WTC11 (cell line): Measurements from ENCODE around the gene NDUFS1.

Experiments
- CBFB ChIP-seq: sonication (generic); formaldehyde crosslinking; IDR thresholded peaks from 2 replicates; pipeline ENCODE4 v1.8.1; 2022; ENCODE audit warnings: mild to moderate bottlenecking, low read depth, missing genetic modification reagents
- FOXK1 ChIP-seq: sonication (generic); formaldehyde crosslinking; IDR thresholded peaks from 2 replicates; pipeline ENCODE4 v1.8.0; 2022; ENCODE audit warnings: mild to moderate bottlenecking, moderate library complexity, missing genetic modification reagents
- RELA ChIP-seq: sonication (generic); formaldehyde crosslinking; IDR thresholded peaks from 2 replicates; pipeline ENCODE4 v1.8.1; 2022; ENCODE audit warnings: missing genetic modification reagents, mild to moderate bottlenecking, borderline replicate concordance
- ZNF263 ChIP-seq: sonication (generic); formaldehyde crosslinking; IDR thresholded peaks from 2 replicates; pipeline ENCODE4 v1.8.1; 2022; ENCODE audit warnings: low read depth, mild to moderate bottlenecking, moderate library complexity, missing genetic modification reagents
- TF ChIP-seq, protein P1 (sequence below): sonication (generic); formaldehyde crosslinking; IDR thresholded peaks from 2 replicates; pipeline ENCODE4 v1.8.1; 2023; ENCODE audit warnings: mild to moderate bottlenecking, moderate library complexity, missing genetic modification reagents
- TF ChIP-seq, protein P2 (sequence below): sonication (generic); formaldehyde crosslinking; IDR thresholded peaks from 2 replicates; pipeline ENCODE4 v1.8.0; 2023; ENCODE audit warnings: missing genetic modification reagents, mild to moderate bottlenecking, borderline replicate concordance
- TF ChIP-seq, protein P3 (sequence below): sonication (generic); formaldehyde crosslinking; conservative IDR thresholded peaks from 2 replicates; pipeline ENCODE4 v1.8.1; 2023; ENCODE audit warnings: mild to moderate bottlenecking, low read depth, missing genetic modification reagents, moderate library complexity
- TF ChIP-seq, protein P4 (sequence below): sonication (generic); formaldehyde crosslinking; IDR thresholded peaks from 2 replicates; pipeline ENCODE4 v1.8.0; 2022; ENCODE audit warnings: missing genetic modification reagents
- TF ChIP-seq, protein P5 (sequence below): sonication (generic); formaldehyde crosslinking; IDR thresholded peaks from 2 replicates; pipeline ENCODE4 v1.8.0; 2022; ENCODE audit warnings: mild to moderate bottlenecking, missing genetic modification reagents
- TF ChIP-seq, protein P6 (sequence below): fragments of 200-600 bp; IDR thresholded peaks from 2 replicates; pipeline ENCODE4 v1.8.0; 2022; ENCODE audit warnings: antibody characterized with exemption
- TF ChIP-seq, protein P7 (sequence below): sonication (generic); formaldehyde crosslinking; IDR thresholded peaks from 2 replicates; pipeline ENCODE4 v1.8.0; 2022; ENCODE audit warnings: mild to moderate bottlenecking, missing genetic modification reagents

DNA sequence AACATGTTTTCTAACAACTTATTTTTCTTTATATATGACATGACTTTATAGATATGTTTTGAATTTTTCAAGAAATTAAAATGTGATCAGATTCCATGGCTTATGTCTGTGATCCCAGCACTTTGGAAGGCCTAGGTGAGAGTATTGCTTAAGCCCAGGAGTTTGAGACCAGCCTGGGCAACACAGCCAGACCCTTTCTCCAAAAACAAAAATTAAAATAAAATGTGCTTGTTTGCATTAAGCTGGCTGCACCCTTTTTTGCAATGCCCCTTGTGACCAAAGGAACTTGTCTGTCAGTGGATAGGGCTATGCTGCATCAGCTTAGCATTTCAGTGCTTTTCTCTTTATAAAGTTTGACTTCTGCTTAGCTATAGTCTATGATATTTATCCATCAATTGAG is 71.0 kb downstream of the NDUFS1 start:
- TF ChIP-seq, protein P1, sequence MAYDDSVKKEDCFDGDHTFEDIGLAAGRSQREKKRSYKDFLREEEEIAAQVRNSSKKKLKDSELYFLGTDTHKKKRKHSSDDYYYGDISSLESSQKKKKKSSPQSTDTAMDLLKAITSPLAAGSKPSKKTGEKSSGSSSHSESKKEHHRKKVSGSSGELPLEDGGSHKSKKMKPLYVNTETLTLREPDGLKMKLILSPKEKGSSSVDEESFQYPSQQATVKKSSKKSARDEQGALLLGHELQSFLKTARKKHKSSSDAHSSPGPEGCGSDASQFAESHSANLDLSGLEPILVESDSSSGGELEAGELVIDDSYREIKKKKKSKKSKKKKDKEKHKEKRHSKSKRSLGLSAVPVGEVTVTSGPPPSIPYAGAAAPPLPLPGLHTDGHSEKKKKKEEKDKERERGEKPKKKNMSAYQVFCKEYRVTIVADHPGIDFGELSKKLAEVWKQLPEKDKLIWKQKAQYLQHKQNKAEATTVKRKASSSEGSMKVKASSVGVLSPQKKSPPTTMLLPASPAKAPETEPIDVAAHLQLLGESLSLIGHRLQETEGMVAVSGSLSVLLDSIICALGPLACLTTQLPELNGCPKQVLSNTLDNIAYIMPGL: no peak
- TF ChIP-seq, protein P2, sequence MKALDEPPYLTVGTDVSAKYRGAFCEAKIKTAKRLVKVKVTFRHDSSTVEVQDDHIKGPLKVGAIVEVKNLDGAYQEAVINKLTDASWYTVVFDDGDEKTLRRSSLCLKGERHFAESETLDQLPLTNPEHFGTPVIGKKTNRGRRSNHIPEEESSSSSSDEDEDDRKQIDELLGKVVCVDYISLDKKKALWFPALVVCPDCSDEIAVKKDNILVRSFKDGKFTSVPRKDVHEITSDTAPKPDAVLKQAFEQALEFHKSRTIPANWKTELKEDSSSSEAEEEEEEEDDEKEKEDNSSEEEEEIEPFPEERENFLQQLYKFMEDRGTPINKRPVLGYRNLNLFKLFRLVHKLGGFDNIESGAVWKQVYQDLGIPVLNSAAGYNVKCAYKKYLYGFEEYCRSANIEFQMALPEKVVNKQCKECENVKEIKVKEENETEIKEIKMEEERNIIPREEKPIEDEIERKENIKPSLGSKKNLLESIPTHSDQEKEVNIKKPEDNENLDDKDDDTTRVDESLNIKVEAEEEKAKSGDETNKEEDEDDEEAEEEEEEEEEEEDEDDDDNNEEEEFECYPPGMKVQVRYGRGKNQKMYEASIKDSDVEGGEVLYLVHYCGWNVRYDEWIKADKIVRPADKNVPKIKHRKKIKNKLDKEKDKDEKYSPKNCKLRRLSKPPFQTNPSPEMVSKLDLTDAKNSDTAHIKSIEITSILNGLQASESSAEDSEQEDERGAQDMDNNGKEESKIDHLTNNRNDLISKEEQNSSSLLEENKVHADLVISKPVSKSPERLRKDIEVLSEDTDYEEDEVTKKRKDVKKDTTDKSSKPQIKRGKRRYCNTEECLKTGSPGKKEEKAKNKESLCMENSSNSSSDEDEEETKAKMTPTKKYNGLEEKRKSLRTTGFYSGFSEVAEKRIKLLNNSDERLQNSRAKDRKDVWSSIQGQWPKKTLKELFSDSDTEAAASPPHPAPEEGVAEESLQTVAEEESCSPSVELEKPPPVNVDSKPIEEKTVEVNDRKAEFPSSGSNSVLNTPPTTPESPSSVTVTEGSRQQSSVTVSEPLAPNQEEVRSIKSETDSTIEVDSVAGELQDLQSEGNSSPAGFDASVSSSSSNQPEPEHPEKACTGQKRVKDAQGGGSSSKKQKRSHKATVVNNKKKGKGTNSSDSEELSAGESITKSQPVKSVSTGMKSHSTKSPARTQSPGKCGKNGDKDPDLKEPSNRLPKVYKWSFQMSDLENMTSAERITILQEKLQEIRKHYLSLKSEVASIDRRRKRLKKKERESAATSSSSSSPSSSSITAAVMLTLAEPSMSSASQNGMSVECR (CRISPR knock-in tag): no peak
- no peak for TF ChIP-seq ZNF263 (CRISPR knock-in tag)
- TF ChIP-seq CBFB: no peak
- TF ChIP-seq FOXK1 (CRISPR knock-in tag): no peak
- TF ChIP-seq, protein P3, sequence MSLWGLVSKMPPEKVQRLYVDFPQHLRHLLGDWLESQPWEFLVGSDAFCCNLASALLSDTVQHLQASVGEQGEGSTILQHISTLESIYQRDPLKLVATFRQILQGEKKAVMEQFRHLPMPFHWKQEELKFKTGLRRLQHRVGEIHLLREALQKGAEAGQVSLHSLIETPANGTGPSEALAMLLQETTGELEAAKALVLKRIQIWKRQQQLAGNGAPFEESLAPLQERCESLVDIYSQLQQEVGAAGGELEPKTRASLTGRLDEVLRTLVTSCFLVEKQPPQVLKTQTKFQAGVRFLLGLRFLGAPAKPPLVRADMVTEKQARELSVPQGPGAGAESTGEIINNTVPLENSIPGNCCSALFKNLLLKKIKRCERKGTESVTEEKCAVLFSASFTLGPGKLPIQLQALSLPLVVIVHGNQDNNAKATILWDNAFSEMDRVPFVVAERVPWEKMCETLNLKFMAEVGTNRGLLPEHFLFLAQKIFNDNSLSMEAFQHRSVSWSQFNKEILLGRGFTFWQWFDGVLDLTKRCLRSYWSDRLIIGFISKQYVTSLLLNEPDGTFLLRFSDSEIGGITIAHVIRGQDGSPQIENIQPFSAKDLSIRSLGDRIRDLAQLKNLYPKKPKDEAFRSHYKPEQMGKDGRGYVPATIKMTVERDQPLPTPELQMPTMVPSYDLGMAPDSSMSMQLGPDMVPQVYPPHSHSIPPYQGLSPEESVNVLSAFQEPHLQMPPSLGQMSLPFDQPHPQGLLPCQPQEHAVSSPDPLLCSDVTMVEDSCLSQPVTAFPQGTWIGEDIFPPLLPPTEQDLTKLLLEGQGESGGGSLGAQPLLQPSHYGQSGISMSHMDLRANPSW: no peak
- TF ChIP-seq, protein P4, sequence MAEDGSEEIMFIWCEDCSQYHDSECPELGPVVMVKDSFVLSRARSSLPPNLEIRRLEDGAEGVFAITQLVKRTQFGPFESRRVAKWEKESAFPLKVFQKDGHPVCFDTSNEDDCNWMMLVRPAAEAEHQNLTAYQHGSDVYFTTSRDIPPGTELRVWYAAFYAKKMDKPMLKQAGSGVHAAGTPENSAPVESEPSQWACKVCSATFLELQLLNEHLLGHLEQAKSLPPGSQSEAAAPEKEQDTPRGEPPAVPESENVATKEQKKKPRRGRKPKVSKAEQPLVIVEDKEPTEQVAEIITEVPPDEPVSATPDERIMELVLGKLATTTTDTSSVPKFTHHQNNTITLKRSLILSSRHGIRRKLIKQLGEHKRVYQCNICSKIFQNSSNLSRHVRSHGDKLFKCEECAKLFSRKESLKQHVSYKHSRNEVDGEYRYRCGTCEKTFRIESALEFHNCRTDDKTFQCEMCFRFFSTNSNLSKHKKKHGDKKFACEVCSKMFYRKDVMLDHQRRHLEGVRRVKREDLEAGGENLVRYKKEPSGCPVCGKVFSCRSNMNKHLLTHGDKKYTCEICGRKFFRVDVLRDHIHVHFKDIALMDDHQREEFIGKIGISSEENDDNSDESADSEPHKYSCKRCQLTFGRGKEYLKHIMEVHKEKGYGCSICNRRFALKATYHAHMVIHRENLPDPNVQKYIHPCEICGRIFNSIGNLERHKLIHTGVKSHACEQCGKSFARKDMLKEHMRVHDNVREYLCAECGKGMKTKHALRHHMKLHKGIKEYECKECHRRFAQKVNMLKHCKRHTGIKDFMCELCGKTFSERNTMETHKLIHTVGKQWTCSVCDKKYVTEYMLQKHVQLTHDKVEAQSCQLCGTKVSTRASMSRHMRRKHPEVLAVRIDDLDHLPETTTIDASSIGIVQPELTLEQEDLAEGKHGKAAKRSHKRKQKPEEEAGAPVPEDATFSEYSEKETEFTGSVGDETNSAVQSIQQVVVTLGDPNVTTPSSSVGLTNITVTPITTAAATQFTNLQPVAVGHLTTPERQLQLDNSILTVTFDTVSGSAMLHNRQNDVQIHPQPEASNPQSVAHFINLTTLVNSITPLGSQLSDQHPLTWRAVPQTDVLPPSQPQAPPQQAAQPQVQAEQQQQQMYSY (CRISPR knock-in tag): no peak
- TF ChIP-seq, protein P5, sequence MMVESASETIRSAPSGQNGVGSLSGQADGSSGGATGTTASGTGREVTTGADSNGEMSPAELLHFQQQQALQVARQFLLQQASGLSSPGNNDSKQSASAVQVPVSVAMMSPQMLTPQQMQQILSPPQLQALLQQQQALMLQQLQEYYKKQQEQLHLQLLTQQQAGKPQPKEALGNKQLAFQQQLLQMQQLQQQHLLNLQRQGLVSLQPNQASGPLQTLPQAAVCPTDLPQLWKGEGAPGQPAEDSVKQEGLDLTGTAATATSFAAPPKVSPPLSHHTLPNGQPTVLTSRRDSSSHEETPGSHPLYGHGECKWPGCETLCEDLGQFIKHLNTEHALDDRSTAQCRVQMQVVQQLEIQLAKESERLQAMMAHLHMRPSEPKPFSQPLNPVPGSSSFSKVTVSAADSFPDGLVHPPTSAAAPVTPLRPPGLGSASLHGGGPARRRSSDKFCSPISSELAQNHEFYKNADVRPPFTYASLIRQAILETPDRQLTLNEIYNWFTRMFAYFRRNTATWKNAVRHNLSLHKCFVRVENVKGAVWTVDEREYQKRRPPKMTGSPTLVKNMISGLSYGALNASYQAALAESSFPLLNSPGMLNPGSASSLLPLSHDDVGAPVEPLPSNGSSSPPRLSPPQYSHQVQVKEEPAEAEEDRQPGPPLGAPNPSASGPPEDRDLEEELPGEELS (CRISPR knock-in tag): no peak
- TF ChIP-seq, protein P6, sequence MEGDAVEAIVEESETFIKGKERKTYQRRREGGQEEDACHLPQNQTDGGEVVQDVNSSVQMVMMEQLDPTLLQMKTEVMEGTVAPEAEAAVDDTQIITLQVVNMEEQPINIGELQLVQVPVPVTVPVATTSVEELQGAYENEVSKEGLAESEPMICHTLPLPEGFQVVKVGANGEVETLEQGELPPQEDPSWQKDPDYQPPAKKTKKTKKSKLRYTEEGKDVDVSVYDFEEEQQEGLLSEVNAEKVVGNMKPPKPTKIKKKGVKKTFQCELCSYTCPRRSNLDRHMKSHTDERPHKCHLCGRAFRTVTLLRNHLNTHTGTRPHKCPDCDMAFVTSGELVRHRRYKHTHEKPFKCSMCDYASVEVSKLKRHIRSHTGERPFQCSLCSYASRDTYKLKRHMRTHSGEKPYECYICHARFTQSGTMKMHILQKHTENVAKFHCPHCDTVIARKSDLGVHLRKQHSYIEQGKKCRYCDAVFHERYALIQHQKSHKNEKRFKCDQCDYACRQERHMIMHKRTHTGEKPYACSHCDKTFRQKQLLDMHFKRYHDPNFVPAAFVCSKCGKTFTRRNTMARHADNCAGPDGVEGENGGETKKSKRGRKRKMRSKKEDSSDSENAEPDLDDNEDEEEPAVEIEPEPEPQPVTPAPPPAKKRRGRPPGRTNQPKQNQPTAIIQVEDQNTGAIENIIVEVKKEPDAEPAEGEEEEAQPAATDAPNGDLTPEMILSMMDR: no peak
- TF ChIP-seq, protein P7, sequence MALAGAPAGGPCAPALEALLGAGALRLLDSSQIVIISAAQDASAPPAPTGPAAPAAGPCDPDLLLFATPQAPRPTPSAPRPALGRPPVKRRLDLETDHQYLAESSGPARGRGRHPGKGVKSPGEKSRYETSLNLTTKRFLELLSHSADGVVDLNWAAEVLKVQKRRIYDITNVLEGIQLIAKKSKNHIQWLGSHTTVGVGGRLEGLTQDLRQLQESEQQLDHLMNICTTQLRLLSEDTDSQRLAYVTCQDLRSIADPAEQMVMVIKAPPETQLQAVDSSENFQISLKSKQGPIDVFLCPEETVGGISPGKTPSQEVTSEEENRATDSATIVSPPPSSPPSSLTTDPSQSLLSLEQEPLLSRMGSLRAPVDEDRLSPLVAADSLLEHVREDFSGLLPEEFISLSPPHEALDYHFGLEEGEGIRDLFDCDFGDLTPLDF (CRISPR knock-in tag): no peak
- no peak for TF ChIP-seq RELA (CRISPR knock-in tag)
